Measurements from ENCODE around the gene TULP1.

Gene TULP1

GRCh38 chr6:35451354-35452182, 61.1 kb downstream of the TULP1 start:
- WGBS, 2 experiments: 31 to 52% methylated on average over 11 to 20 of the region's 20 CpGs
- no peak overlapping the region for H3K4me3 ChIP-seq (ENCODE audit: insufficient read depth, low read depth, low read length)

GRCh38 chr6:35449287-35449881, 63.3 kb downstream of the TULP1 start:
- Histone ChIP-seq H3K36me3 (ENCODE audit: control insufficient read depth, insufficient read depth, low read length) (no peaks in the 10 kb centered on the region), H3K4me3 (ENCODE audit: insufficient read depth, low read depth, low read length) (no peak overlapping the region), H3K27ac (ENCODE audit: insufficient read depth, low read depth, low read length, poor library complexity, severe bottlenecking) (no peak overlapping the region), H3K27me3 (ENCODE audit: control insufficient read depth, insufficient read depth, low read length, poor library complexity, severe bottlenecking) (peaks cover 25% of the 10 kb centered on the region), H3K4me1 (ENCODE audit: control insufficient read depth, insufficient read depth, low read length) (peaks cover 14% of the 10 kb centered on the region), H3K9me3 (ENCODE audit: control insufficient read depth, low read length) (no peaks in the 10 kb centered on the region)
- 42 to 47% methylated on average over 14 of the region's 14 CpGs for WGBS, 2 experiments

More at GRCh38 chr6:35451354-35452182, 61.1 kb downstream of the TULP1 start:
- no peaks in the 10 kb centered on the region for H3K36me3 ChIP-seq (ENCODE audit: control insufficient read depth, insufficient read depth, low read length)
- no peak overlapping the region for H3K27ac ChIP-seq (ENCODE audit: insufficient read depth, low read depth, low read length, poor library complexity, severe bottlenecking)
- peaks cover 25% of the 10 kb centered on the region for H3K27me3 ChIP-seq (ENCODE audit: control insufficient read depth, insufficient read depth, low read length, poor library complexity, severe bottlenecking)
- H3K4me1 ChIP-seq (ENCODE audit: control insufficient read depth, insufficient read depth, low read length): peaks cover 21% of the 10 kb centered on the region
- H3K9me3 ChIP-seq (ENCODE audit: control insufficient read depth, low read length): no peaks in the 10 kb centered on the region

- 80% methylated on average over 7 of the region's 7 CpGs for WGBS, 2 experiments
- Histone ChIP-seq H3K4me1 (ENCODE audit: control insufficient read depth, insufficient read depth, low read length) (peaks cover 4% of the 10 kb centered on the region), H3K9me3 (ENCODE audit: control insufficient read depth, low read length) (no peaks in the 10 kb centered on the region), H3K27ac (ENCODE audit: insufficient read depth, low read depth, low read length, poor library complexity, severe bottlenecking) (no peak overlapping the region), H3K36me3 (ENCODE audit: control insufficient read depth, insufficient read depth, low read length) (no peaks in the 10 kb centered on the region), H3K27me3 (ENCODE audit: control insufficient read depth, insufficient read depth, low read length, poor library complexity, severe bottlenecking) (peaks cover 21% of the 10 kb centered on the region), H3K4me3 (ENCODE audit: insufficient read depth, low read depth, low read length) (no peak overlapping the region)
Measured at GRCh38 chr6:35448191-35448590, 64.5 kb downstream of the TULP1 start.
